K562 (cell line): Measurements from ENCODE around the gene NUTF2. TPM values are rescaled to one million over a fixed set of nuclear protein-coding genes. Genes with fewer than 3 reads are reported as not detected.

ENCODE experiments used
- ATAC-seq: fragments of 200-7000 bp; cut with Tn5 transposase; 3 replicates; pipeline ENCODE4 v1.9.1; 2020; ENCODE audit warnings: moderate library complexity
- BruUV-seq: library from RNA; stranded (reverse); fragments of 400-500 nt; replicated peaks from 2 replicates; lab custom pipeline; 2021; lab: Mats Ljungman, UMichigan
- CTCF ChIA-PET: fragments of 300-600 bp; formaldehyde crosslinking; extraction: SDS; loops from one replicate; lab custom pipeline; 2021; ENCODE audit warnings: low intra/inter-chr PET ratio; lab: Yijun Ruan, JAX
- POLR2A ChIA-PET: fragments of 300-600, 350-650 bp; sonication (Branson Sonifier 250); formaldehyde crosslinking; extraction: SDS; loops from one replicate; lab custom pipeline; 2021; ENCODE audit warnings: antibody characterized with exemption, inconsistent platforms; lab: Yijun Ruan, JAX
- DNase-seq, 4 experiments: peaks; one replicate each; pipeline versions ENCODE4 v3.0.0 to v3.0.0-alpha.2; 2011 to 2018; ENCODE audit warnings: low spot score in 3 of 4, mixed read lengths in 3 of 4; ENCODE audit errors: extremely low read depth in 1 of 4
- FAIRE-seq: peaks from 2 replicates; lab custom pipeline; 2011; peaks lifted over from hg19 to GRCh38; lab: Jason Lieb, UNC
- H2AFZ ChIP-seq: 2 replicates; pipeline ENCODE4 v1.6.0; 2011; ENCODE audit warnings: low read depth, low read length, control low read depth, inconsistent platforms
- H3K27ac ChIP-seq: fragments of 200-600 bp; 3 replicates; pipeline ENCODE4 v1.8.0; 2011; ENCODE audit warnings: low read depth, mild to moderate bottlenecking, control low read depth, inconsistent platforms, low read length, moderate library complexity, mixed read lengths; ENCODE audit errors: extremely low read depth
- H3K27me3 ChIP-seq, 2 experiments: fragments of 300-600 bp in 1 of 2; 2 replicates in 1 of 2; 3 replicates in 1 of 2; pipeline versions ENCODE4 v1.6.0 to v1.8.0; 2011; ENCODE audit warnings: inconsistent platforms in 2 of 2, low read length in 2 of 2, mild to moderate bottlenecking in 1 of 2, mixed read lengths in 1 of 2, moderate library complexity in 1 of 2; ENCODE audit not compliant: control insufficient read depth in 2 of 2, insufficient read depth in 2 of 2
- H3K36me3 ChIP-seq: fragments of 300-600 bp; 3 replicates; pipeline ENCODE4 v1.8.0; 2011; ENCODE audit warnings: mild to moderate bottlenecking, low read length, inconsistent platforms; ENCODE audit not compliant: control insufficient read depth, insufficient read depth
- H3K4me1 ChIP-seq, 2 experiments: fragments of 200-600 bp in 1 of 2; replicated peaks in 1 of 2; 2 replicates in 1 of 2; 3 replicates in 1 of 2; pipeline versions ENCODE4 v1.5.1 to v1.8.0; 2011; ENCODE audit warnings: inconsistent platforms in 2 of 2, low read length in 2 of 2, mild to moderate bottlenecking in 1 of 2, mixed read lengths in 1 of 2, moderate library complexity in 1 of 2; ENCODE audit not compliant: control insufficient read depth in 2 of 2, insufficient read depth in 2 of 2
- H3K4me2 ChIP-seq: 2 replicates; pipeline ENCODE4 v1.6.1; 2011; ENCODE audit warnings: low read length, control low read depth, inconsistent platforms, mixed read lengths; ENCODE audit not compliant: insufficient read depth
- H3K4me3 ChIP-seq: fragments of 200-600 bp; sonication (generic), shearing (Covaris generic); 2 replicates; pipeline ENCODE4 v1.5.1; 2016; ENCODE audit warnings: control low read depth, inconsistent platforms
- H3K79me2 ChIP-seq: fragments of 200-600 bp; 3 replicates; pipeline ENCODE4 v1.8.0; 2011; ENCODE audit warnings: low read length, inconsistent platforms; ENCODE audit not compliant: control insufficient read depth, insufficient read depth
- H3K9ac ChIP-seq, 2 experiments: 2 replicates each; pipeline versions ENCODE4 v1.6.0 to v1.6.1; 2011; ENCODE audit warnings: low read depth in 2 of 2, low read length in 2 of 2, control low read depth in 1 of 2, inconsistent platforms in 1 of 2, mild to moderate bottlenecking in 1 of 2, mixed read lengths in 1 of 2; ENCODE audit not compliant: insufficient read depth in 1 of 2
- H3K9me1 ChIP-seq: one replicate; pipeline ENCODE4 v1.6.0; 2011; ENCODE audit warnings: inconsistent platforms, mild to moderate bottlenecking, low read length, moderate library complexity; ENCODE audit not compliant: control insufficient read depth, insufficient read depth
- H3K9me3 ChIP-seq: replicated peaks from 2 replicates; pipeline ENCODE4 v1.5.1; 2011; ENCODE audit warnings: low read depth, low read length, inconsistent platforms; ENCODE audit not compliant: control insufficient read depth, insufficient read depth
- H4K20me1 ChIP-seq: replicated peaks from 2 replicates; pipeline ENCODE4 v1.6.1; 2011; ENCODE audit warnings: low read length, inconsistent platforms, mixed read lengths; ENCODE audit not compliant: control insufficient read depth, insufficient read depth
- ARID4B ChIP-seq: sonication (generic); formaldehyde crosslinking; IDR thresholded peaks from 2 replicates; pipeline ENCODE4 v1.8.0; 2022; ENCODE audit warnings: mild to moderate bottlenecking, missing genetic modification reagents
- ATF3 ChIP-seq, 2 experiments: fragments of 450-650 bp in 1 of 2; sonication (generic) in 1 of 2; formaldehyde crosslinking in 1 of 2; IDR thresholded peaks in 1 of 2; conservative IDR thresholded peaks in 1 of 2; 2 replicates each; pipeline versions ENCODE4 v1.6.1 to v1.8.1; 2016 to 2023; ENCODE audit warnings: mild to moderate bottlenecking in 2 of 2, moderate library complexity in 2 of 2, inconsistent platforms in 1 of 2, missing genetic modification reagents in 1 of 2
- BRD9 ChIP-seq: fragments of 450-650 bp; IDR thresholded peaks from 2 replicates; pipeline ENCODE4 v1.6.1; 2018; ENCODE audit warnings: low read depth; ENCODE audit not compliant: partially characterized antibody
- CEBPB ChIP-seq: fragments of 450-650 bp; IDR thresholded peaks from 2 replicates; pipeline ENCODE4 v1.6.1; 2016; ENCODE audit warnings: missing genetic modification characterization, missing compliant biosample characterization
- ELK3 ChIP-seq: fragments of 450-650 bp; formaldehyde crosslinking; IDR thresholded peaks from 2 replicates; pipeline ENCODE4 v1.4.0; 2020; ENCODE audit warnings: mild to moderate bottlenecking
- ESRRB ChIP-seq: fragments of 250-450 bp; sonication (Bioruptor Pico); IDR thresholded peaks from 2 replicates; pipeline ENCODE4 v1.5.0; 2020; ENCODE audit warnings: mild to moderate bottlenecking, moderate library complexity, borderline replicate concordance
- FIP1L1 ChIP-seq: fragments of 200-400 bp; formaldehyde crosslinking; IDR thresholded peaks from 2 replicates; pipeline ENCODE4 v1.6.1; 2018; ENCODE audit warnings: mild to moderate bottlenecking, low read depth, low read length; ENCODE audit not compliant: poor library complexity, severe bottlenecking
- PML ChIP-seq: IDR thresholded peaks from 2 replicates; pipeline ENCODE4 v1.6.1; 2012; ENCODE audit warnings: low read length, inconsistent platforms
- TCF3 ChIP-seq: sonication (generic); formaldehyde crosslinking; IDR thresholded peaks from 2 replicates; pipeline ENCODE4 v1.4.0; 2020; ENCODE audit warnings: mild to moderate bottlenecking, missing genetic modification reagents
- ZNF398 ChIP-seq: fragments of 250-450 bp; sonication (Bioruptor Pico); IDR thresholded peaks from 2 replicates; pipeline ENCODE4 v1.8.0; 2021; ENCODE audit warnings: moderate library complexity, mild to moderate bottlenecking, inconsistent platforms
- WGBS: fragments of 100-300 bp; shearing (Covaris generic); methylation state at CpG from one replicate; pipeline ENCODE4 v1.1.6; 2016; ENCODE audit warnings: low coverage, mixed read lengths; ENCODE audit not compliant: insufficient coverage; ENCODE audit errors: missing lambda C conversion rate; 5-methylcytosine and 5-hydroxymethylcytosine counted together
- in situ Hi-C: fragments of 300-500 bp; cut with MboI; formaldehyde crosslinking; loops from 4 replicates; pipeline ENCODE4 v1.15.0; 2018; ENCODE audit warnings: inconsistent platforms, mixed read lengths
- intact Hi-C: fragments of 100-400 bp; cut with micrococcal nuclease; formaldehyde crosslinking; loops from 2 replicates; pipeline ENCODE4 v1.14.2; 2022
- polyA plus RNA-seq, 8 experiments: library from polyadenylated mRNA; depleted of rRNA in 4 of 8; stranded (reverse) in 5 of 8; unstranded in 3 of 8; fragments of >200 nt; fragmentation: Nextera tagmentation in 2 of 8; fragmentation: Illumina TruSeq in 1 of 8; extraction: Ambion mirVana in 2 of 8; extraction: Trizol in 1 of 8; gene quantifications; 2 replicates each; pipeline versions ENCODE4 v1.2.1 to v1.2.3, GENCODE V29; 2011 to 2014; ENCODE audit warnings: inconsistent platforms in 1 of 8, missing spikeins in 1 of 8
- total RNA-seq, 7 experiments: library from RNA; depleted of rRNA in 6 of 7; stranded (reverse); fragments of >200 nt in 6 of 7; fragmentation: Illumina TruSeq in 2 of 7; extraction: Trizol in 2 of 7; gene quantifications; 2 replicates each; pipeline versions ENCODE4 v1.2.1 to v1.2.3, GENCODE V29; 2011 to 2021; ENCODE audit warnings: low replicate concordance in 1 of 7

The NUTF2 gene
- total and polyA plus RNA-seq, 9 of the 15 experiments (the other 6 are each of a cell fraction or from before 2014, with no cell fraction given), result 106 to 248 (median 147) TPM

- TF ChIP-seq ATF3 (IDR thresholded peaks at IDR 0.05), result peak; percentile 77
- peak; percentile 78; the same call in 1 of the 2 replicates for TF ChIP-seq ATF3 (CRISPR knock-in tag; conservative IDR thresholded peaks at IDR 0.05)
- no peak for TF ChIP-seq BRD9
- TF ChIP-seq FIP1L1, result peak; percentile 36
- TF ChIP-seq TCF3 (CRISPR knock-in tag), result peak; percentile 35
- TF ChIP-seq ELK3 (CRISPR knock-in tag), result no peak
Measured at GRCh38 chr16:67847064-67847861, 530 bp downstream of the NUTF2 start, which contains the start of gene CENPT (continued).

- Histone ChIP-seq H2AFZ (no peak overlapping the region), H3K27me3 (no peaks in the 10 kb centered on the region), H3K4me2 (peak overlapping the region; percentile 84), H3K4me1 (peaks cover 27 to 37% of the 10 kb centered on the region in 2 experiments), H3K79me2 (peaks cover 87% of the 10 kb centered on the region), H4K20me1 (no peaks in the 10 kb centered on the region; the same call in 1 of the 2 replicates), H3K9me3 (no peaks in the 10 kb centered on the region), H3K9me1 (peaks cover 5% of the 10 kb centered on the region), H3K9ac (peak overlapping the region; percentile 94), H3K4me3 (peak overlapping the region; percentile 99), H3K36me3 (peaks cover 33% of the 10 kb centered on the region), H3K27ac (peak overlapping the region; percentile 77)
- WGBS, result 95% methylated on average over 10 of the region's 11 CpGs
- no peak for DNase-seq
- no peak for ATAC-seq
- FAIRE-seq, result no peak
- in situ Hi-C loops, result no loop called here
- CTCF ChIA-PET, result no interaction called here
- no TSS peak for BruUV-seq
- POLR2A ChIA-PET, result interaction anchor here (0.6 to 2.2 kb wide), 5 partner anchors 9 to 286 kb away, joined by 3 to 10 read pairs (median 3); partner anchors contain the start of gene CTCF
- intact Hi-C loops, result no loop called here
- no peak for TF ChIP-seq CEBPB (tag)
- no peak for TF ChIP-seq ESRRB (CRISPR knock-in tag)
- TF ChIP-seq ZNF398 (CRISPR knock-in tag), result no peak
- no peak for TF ChIP-seq ARID4B
- no peak for TF ChIP-seq PML
Measured at GRCh38 chr16:67848118-67848517, 1.4 kb downstream of the NUTF2 start.
